A549 (cell line): ENCODE results near the gene PDGFD. TPM values are rescaled to one million over a fixed set of nuclear protein-coding genes. Genes with fewer than 3 reads are reported as not detected.

Experiments
- ATAC-seq, 2 experiments: fragments of 200-7000 bp in 1 of 2; fragments of >200 bp in 1 of 2; cut with Nextera tagmentation in 1 of 2; cut with Tn5 transposase in 1 of 2; 3 replicates each; pipeline versions ENCODE4 v1.8.0 to v1.9.1; 2018 to 2020; ENCODE audit warnings: mild to moderate bottlenecking in 1 of 2, moderate library complexity in 1 of 2
- CTCF ChIA-PET: fragments of 300-600 bp; sonication (Branson Sonifier 250); formaldehyde crosslinking; extraction: SDS; loops from one replicate; lab custom pipeline; 2021; ENCODE audit warnings: antibody characterized with exemption, inconsistent platforms; lab: Yijun Ruan, JAX
- POLR2A ChIA-PET: fragments of 350-600 bp; formaldehyde crosslinking; extraction: SDS; loops from one replicate; lab custom pipeline; 2021; ENCODE audit warnings: antibody characterized with exemption, inconsistent platforms; lab: Yijun Ruan, JAX
- DNase-seq, 2 experiments: peaks; one replicate each; pipeline versions ENCODE4 v3.0.0 to v3.0.0-alpha.2; 2011 to 2016; ENCODE audit warnings: low read depth in 1 of 2, low spot score in 1 of 2
- FAIRE-seq: peaks from 2 replicates; lab custom pipeline; 2011; peaks lifted over from hg19 to GRCh38; lab: Jason Lieb, UNC
- H3K27ac ChIP-seq, 2 experiments: fragments of >200 bp; sonication (Bioruptor Twin); formaldehyde crosslinking; 3 replicates each; pipeline ENCODE4 v1.5.1; 2016 to 2017
- H3K4me1 ChIP-seq: fragments of >200 bp; sonication (Bioruptor Twin); formaldehyde crosslinking; 3 replicates; pipeline ENCODE4 v1.6.1; 2016
- H3K4me2 ChIP-seq: fragments of >200 bp; sonication (Bioruptor Twin); formaldehyde crosslinking; 3 replicates; pipeline ENCODE4 v1.6.1; 2016
- H3K4me3 ChIP-seq: fragments of >200 bp; sonication (Bioruptor Twin); formaldehyde crosslinking; 3 replicates; pipeline ENCODE4 v1.5.1; 2016
- H3K9me3 ChIP-seq: fragments of >200 bp; sonication (Bioruptor Twin); formaldehyde crosslinking; 3 replicates; pipeline ENCODE4 v1.6.1; 2016
- BHLHE40 ChIP-seq: IDR thresholded peaks from 2 replicates; pipeline ENCODE4 v1.6.1; 2012; ENCODE audit warnings: low read depth, low read length, inconsistent platforms
- CBX2 ChIP-seq: fragments of 200-600 bp; sonication (generic); IDR thresholded peaks from 2 replicates; pipeline ENCODE4 v1.6.1; 2016; ENCODE audit warnings: low read depth, mild to moderate bottlenecking, borderline replicate concordance
- EHF ChIP-seq: fragments of 250-450 bp; sonication (Bioruptor Pico); IDR thresholded peaks from 2 replicates; pipeline ENCODE4 v1.5.0; 2020; ENCODE audit warnings: mild to moderate bottlenecking
- EP300 ChIP-seq, 2 experiments: fragments of >200 bp; sonication (Bioruptor Twin); formaldehyde crosslinking; IDR thresholded peaks; 2 replicates in 1 of 2; 3 replicates in 1 of 2; pipeline ENCODE4 v1.6.1; 2016 to 2017
- FOSB ChIP-seq: fragments of 250-450 bp; sonication (Bioruptor Pico); IDR thresholded peaks from 2 replicates; pipeline ENCODE4 v1.5.0; 2020; ENCODE audit warnings: mild to moderate bottlenecking, moderate library complexity
- GATA3 ChIP-seq: IDR thresholded peaks from 2 replicates; pipeline ENCODE4 v1.6.1; 2012; ENCODE audit warnings: borderline replicate concordance
- HOXA7 ChIP-seq: fragments of 250-450 bp; sonication (Bioruptor Pico); IDR thresholded peaks from 2 replicates; pipeline ENCODE4 v1.5.0; 2020; ENCODE audit warnings: mild to moderate bottlenecking, moderate library complexity
- HOXB5 ChIP-seq: fragments of 250-450 bp; sonication (Bioruptor Pico); IDR thresholded peaks from 2 replicates; pipeline ENCODE4 v1.5.0; 2020; ENCODE audit warnings: mild to moderate bottlenecking, moderate library complexity
- KDM1A ChIP-seq: fragments of 200-600 bp; sonication (generic); IDR thresholded peaks from 2 replicates; pipeline ENCODE4 v1.6.1; 2016; ENCODE audit warnings: low read depth, mild to moderate bottlenecking
- KDM5A ChIP-seq: fragments of 200-600 bp; sonication (generic); IDR thresholded peaks from 2 replicates; pipeline ENCODE4 v1.6.1; 2016; ENCODE audit warnings: antibody characterized with exemption, mild to moderate bottlenecking
- MAFK ChIP-seq: fragments of 450-650 bp; IDR thresholded peaks from 2 replicates; pipeline ENCODE4 v1.6.1; 2014; ENCODE audit not compliant: partially characterized antibody
- MAZ ChIP-seq: fragments of 150-350 bp; IDR thresholded peaks from 2 replicates; pipeline ENCODE4 v1.6.1; 2014; ENCODE audit warnings: antibody characterized with exemption, low read depth, low read length, borderline replicate concordance
- NPAS2 ChIP-seq: fragments of 250-450 bp; sonication (Bioruptor Pico); IDR thresholded peaks from 2 replicates; pipeline ENCODE4 v1.8.0; 2022; ENCODE audit warnings: mild to moderate bottlenecking, moderate library complexity, borderline replicate concordance
- RAD21 ChIP-seq, 2 experiments: fragments of >200 bp in 1 of 2; sonication (Bioruptor Twin) in 1 of 2; formaldehyde crosslinking in 1 of 2; IDR thresholded peaks in 1 of 2; conservative IDR thresholded peaks in 1 of 2; 2 replicates in 1 of 2; 3 replicates in 1 of 2; pipeline ENCODE4 v1.6.1; 2012 to 2018; ENCODE audit warnings: inconsistent platforms in 1 of 2
- RARB ChIP-seq: fragments of 250-450 bp; sonication (Bioruptor Pico); IDR thresholded peaks from 2 replicates; pipeline ENCODE4 v1.8.0; 2021; ENCODE audit warnings: mild to moderate bottlenecking, moderate library complexity
- RFX5 ChIP-seq: fragments of 450-650 bp; IDR thresholded peaks from 2 replicates; pipeline ENCODE4 v1.7.1; 2014; ENCODE audit warnings: antibody characterized with exemption, mild to moderate bottlenecking, moderate library complexity
- RNF2 ChIP-seq: fragments of 200-600 bp; sonication (generic); IDR thresholded peaks from 2 replicates; pipeline ENCODE4 v1.6.1; 2016; ENCODE audit warnings: low read depth, mild to moderate bottlenecking, antibody characterized with exemption, moderate library complexity, borderline replicate concordance
- TFCP2L1 ChIP-seq: fragments of 250-450 bp; sonication (Bioruptor Pico); IDR thresholded peaks from 2 replicates; pipeline ENCODE4 v1.5.0; 2021; ENCODE audit warnings: mild to moderate bottlenecking
- ZC3H11A ChIP-seq: fragments of 450-650 bp; IDR thresholded peaks from 2 replicates; pipeline ENCODE4 v1.6.1; 2014; ENCODE audit warnings: antibody characterized with exemption, mild to moderate bottlenecking
- ZFP36 ChIP-seq: fragments of 450-650 bp; IDR thresholded peaks from 2 replicates; pipeline ENCODE4 v1.6.1; 2014; ENCODE audit warnings: borderline replicate concordance; ENCODE audit not compliant: partially characterized antibody
- ZSCAN20 ChIP-seq: fragments of 250-450 bp; sonication (Bioruptor Pico); IDR thresholded peaks from 2 replicates; pipeline ENCODE4 v1.8.0; 2022; ENCODE audit warnings: mild to moderate bottlenecking, moderate library complexity
- WGBS: methylation state at CpG from one replicate; pipeline ENCODE4 v1.1.6; 2017; ENCODE audit errors: missing lambda C conversion rate; 5-methylcytosine and 5-hydroxymethylcytosine counted together
- polyA plus RNA-seq, 4 experiments: library from polyadenylated mRNA; depleted of rRNA in 3 of 4; stranded (reverse); fragments of >200 nt; fragmentation: RNase III in 1 of 4; extraction: RNeasy Plus Mini Kit Qiagen cat#74134 plus additional on column Dnase treatment in 1 of 4; gene quantifications; 2 replicates in 3 of 4; 3 replicates in 1 of 4; pipeline ENCODE4 v1.2.3, GENCODE V29; 2011 to 2017
- TF ChIP-seq, protein P1 (sequence below): fragments of 450-650 bp; IDR thresholded peaks from 2 replicates; pipeline ENCODE4 v1.6.1; 2014; ENCODE audit warnings: antibody characterized with exemption
- TF ChIP-seq, protein P2 (sequence below): IDR thresholded peaks from 2 replicates; pipeline ENCODE4 v1.6.1; 2012
- TF ChIP-seq, protein P3 (sequence below): fragments of 200-600 bp; sonication (generic); IDR thresholded peaks from 2 replicates; pipeline ENCODE4 v1.6.1; 2016; ENCODE audit warnings: antibody characterized with exemption, mild to moderate bottlenecking, moderate library complexity
- TF ChIP-seq, protein P4 (sequence below): fragments of >200 bp; sonication (Bioruptor Twin); formaldehyde crosslinking; IDR thresholded peaks from 3 replicates; pipeline ENCODE4 v1.5.1; 2016
- TF ChIP-seq, protein P5 (sequence below): IDR thresholded peaks from 2 replicates; pipeline ENCODE4 v1.6.1; 2012
- TF ChIP-seq, protein P6 (sequence below): IDR thresholded peaks from 2 replicates; pipeline ENCODE4 v1.6.1; 2012; ENCODE audit warnings: low read depth, borderline replicate concordance

Gene PDGFD
- polyA plus RNA-seq, 2 of the 4 experiments (the other 2 are of a cell fraction), result 11.1 to 29.7 TPM

DNA sequence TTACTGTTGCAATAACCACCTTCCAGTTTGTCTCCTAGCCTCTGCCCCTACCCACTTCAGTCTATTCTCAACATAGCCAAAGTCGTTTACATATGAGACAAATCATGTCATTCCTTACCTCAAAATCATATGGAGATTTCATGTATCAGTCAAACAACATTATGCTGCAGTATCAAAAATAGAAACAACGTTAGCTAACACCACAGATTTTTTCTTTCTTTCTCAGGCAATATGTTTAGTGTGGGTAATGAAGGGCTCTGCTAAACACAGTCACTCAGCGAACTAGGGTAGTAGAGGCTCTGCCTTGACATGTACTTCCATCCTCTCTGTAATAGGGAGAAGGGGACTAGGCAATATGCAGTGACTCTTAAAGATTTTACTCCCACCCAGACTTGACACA lies 268.8 kb downstream of the PDGFD start:
- Histone ChIP-seq H3K27ac (no peak overlapping the region), H3K9me3 (peaks cover 4% of the 10 kb centered on the region; the same call in 1 of the 3 replicates), H3K4me3 (no peak overlapping the region), H3K4me2 (no peak overlapping the region), H3K4me1 (peaks cover 17% of the 10 kb centered on the region)
- no peak for FAIRE-seq
- ChIA-PET POLR2A (no interaction called here), CTCF (no interaction called here)
- TF ChIP-seq, protein P1, sequence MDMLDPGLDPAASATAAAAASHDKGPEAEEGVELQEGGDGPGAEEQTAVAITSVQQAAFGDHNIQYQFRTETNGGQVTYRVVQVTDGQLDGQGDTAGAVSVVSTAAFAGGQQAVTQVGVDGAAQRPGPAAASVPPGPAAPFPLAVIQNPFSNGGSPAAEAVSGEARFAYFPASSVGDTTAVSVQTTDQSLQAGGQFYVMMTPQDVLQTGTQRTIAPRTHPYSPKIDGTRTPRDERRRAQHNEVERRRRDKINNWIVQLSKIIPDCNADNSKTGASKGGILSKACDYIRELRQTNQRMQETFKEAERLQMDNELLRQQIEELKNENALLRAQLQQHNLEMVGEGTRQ, result no peak
- TF ChIP-seq ZSCAN20 (CRISPR knock-in tag), result no peak
- TF ChIP-seq, protein P2, sequence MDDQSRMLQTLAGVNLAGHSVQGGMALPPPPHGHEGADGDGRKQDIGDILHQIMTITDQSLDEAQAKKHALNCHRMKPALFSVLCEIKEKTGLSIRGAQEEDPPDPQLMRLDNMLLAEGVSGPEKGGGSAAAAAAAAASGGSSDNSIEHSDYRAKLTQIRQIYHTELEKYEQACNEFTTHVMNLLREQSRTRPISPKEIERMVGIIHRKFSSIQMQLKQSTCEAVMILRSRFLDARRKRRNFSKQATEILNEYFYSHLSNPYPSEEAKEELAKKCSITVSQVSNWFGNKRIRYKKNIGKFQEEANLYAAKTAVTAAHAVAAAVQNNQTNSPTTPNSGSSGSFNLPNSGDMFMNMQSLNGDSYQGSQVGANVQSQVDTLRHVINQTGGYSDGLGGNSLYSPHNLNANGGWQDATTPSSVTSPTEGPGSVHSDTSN, result no peak
- no peak for TF ChIP-seq RARB
- TF ChIP-seq RAD21 (conservative IDR thresholded peaks at IDR 0.05 in 1 of 2, IDR thresholded peaks at IDR 0.05 in 1 of 2), result no peak
- no peak for TF ChIP-seq GATA3
- TF ChIP-seq HOXA7 (CRISPR knock-in tag), result no peak
- TF ChIP-seq TFCP2L1, result no peak
- TF ChIP-seq BHLHE40, result no peak
- TF ChIP-seq KDM5A, result no peak
- no peak for TF ChIP-seq HOXB5 (CRISPR knock-in tag)
- TF ChIP-seq, protein P3, sequence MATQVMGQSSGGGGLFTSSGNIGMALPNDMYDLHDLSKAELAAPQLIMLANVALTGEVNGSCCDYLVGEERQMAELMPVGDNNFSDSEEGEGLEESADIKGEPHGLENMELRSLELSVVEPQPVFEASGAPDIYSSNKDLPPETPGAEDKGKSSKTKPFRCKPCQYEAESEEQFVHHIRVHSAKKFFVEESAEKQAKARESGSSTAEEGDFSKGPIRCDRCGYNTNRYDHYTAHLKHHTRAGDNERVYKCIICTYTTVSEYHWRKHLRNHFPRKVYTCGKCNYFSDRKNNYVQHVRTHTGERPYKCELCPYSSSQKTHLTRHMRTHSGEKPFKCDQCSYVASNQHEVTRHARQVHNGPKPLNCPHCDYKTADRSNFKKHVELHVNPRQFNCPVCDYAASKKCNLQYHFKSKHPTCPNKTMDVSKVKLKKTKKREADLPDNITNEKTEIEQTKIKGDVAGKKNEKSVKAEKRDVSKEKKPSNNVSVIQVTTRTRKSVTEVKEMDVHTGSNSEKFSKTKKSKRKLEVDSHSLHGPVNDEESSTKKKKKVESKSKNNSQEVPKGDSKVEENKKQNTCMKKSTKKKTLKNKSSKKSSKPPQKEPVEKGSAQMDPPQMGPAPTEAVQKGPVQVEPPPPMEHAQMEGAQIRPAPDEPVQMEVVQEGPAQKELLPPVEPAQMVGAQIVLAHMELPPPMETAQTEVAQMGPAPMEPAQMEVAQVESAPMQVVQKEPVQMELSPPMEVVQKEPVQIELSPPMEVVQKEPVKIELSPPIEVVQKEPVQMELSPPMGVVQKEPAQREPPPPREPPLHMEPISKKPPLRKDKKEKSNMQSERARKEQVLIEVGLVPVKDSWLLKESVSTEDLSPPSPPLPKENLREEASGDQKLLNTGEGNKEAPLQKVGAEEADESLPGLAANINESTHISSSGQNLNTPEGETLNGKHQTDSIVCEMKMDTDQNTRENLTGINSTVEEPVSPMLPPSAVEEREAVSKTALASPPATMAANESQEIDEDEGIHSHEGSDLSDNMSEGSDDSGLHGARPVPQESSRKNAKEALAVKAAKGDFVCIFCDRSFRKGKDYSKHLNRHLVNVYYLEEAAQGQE, result no peak
- no peak for TF ChIP-seq ZFP36
- no peak for TF ChIP-seq CBX2
- WGBS, result 74% methylated on average over 3 of the region's 3 CpGs
- no peak for DNase-seq
- ATAC-seq, result no peak

DNA sequence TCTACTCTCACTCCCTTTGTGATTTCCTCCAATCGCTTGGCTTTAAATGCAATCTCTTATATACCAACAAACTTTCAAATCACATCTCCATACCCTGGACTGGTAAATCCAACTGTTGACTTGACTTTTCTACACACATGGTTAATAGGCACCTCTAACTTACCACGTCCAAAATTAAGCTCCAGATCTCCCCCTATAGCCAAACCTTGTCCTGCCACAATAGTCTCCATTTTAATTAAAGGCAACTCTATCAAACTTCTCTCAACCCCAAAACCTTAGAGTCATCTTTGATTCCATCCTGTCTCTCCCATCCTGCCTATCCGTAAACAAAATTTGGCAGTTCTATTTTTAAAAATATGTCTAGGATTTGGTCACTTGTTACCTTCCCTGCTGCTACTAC lies 269.3 kb downstream of the PDGFD start:
- Histone ChIP-seq H3K4me2 (no peak overlapping the region), H3K27ac (no peak overlapping the region), H3K4me1 (peaks cover 17% of the 10 kb centered on the region), H3K4me3 (no peak overlapping the region), H3K9me3 (peaks cover 8% of the 10 kb centered on the region; the same call in 2 of the 3 replicates)
- CTCF ChIA-PET, result no interaction called here
- POLR2A ChIA-PET, result no interaction called here
- TF ChIP-seq NPAS2 (CRISPR knock-in tag), result no peak
- TF ChIP-seq RAD21 (conservative IDR thresholded peaks at IDR 0.05 in 1 of 2, IDR thresholded peaks at IDR 0.05 in 1 of 2), result no peak
- TF ChIP-seq, protein P4, sequence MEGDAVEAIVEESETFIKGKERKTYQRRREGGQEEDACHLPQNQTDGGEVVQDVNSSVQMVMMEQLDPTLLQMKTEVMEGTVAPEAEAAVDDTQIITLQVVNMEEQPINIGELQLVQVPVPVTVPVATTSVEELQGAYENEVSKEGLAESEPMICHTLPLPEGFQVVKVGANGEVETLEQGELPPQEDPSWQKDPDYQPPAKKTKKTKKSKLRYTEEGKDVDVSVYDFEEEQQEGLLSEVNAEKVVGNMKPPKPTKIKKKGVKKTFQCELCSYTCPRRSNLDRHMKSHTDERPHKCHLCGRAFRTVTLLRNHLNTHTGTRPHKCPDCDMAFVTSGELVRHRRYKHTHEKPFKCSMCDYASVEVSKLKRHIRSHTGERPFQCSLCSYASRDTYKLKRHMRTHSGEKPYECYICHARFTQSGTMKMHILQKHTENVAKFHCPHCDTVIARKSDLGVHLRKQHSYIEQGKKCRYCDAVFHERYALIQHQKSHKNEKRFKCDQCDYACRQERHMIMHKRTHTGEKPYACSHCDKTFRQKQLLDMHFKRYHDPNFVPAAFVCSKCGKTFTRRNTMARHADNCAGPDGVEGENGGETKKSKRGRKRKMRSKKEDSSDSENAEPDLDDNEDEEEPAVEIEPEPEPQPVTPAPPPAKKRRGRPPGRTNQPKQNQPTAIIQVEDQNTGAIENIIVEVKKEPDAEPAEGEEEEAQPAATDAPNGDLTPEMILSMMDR, result no peak
- no peak for TF ChIP-seq ZC3H11A
- TF ChIP-seq MAFK, result no peak
- no peak for TF ChIP-seq RFX5
- TF ChIP-seq, protein P5, sequence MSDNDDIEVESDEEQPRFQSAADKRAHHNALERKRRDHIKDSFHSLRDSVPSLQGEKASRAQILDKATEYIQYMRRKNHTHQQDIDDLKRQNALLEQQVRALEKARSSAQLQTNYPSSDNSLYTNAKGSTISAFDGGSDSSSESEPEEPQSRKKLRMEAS, result no peak
- TF ChIP-seq EP300 (IDR thresholded peaks at IDR 0.05), result no peak
- no peak for TF ChIP-seq KDM1A
- no peak for TF ChIP-seq MAZ
- TF ChIP-seq, protein P6, sequence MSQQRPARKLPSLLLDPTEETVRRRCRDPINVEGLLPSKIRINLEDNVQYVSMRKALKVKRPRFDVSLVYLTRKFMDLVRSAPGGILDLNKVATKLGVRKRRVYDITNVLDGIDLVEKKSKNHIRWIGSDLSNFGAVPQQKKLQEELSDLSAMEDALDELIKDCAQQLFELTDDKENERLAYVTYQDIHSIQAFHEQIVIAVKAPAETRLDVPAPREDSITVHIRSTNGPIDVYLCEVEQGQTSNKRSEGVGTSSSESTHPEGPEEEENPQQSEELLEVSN, result no peak
- TF ChIP-seq TFCP2L1, result no peak
- no peak for TF ChIP-seq RNF2
- TF ChIP-seq EHF, result no peak
- no peak for TF ChIP-seq FOSB (CRISPR knock-in tag)
- ATAC-seq (no peak), DNase-seq (no peak), FAIRE-seq (no peak)
- WGBS, result 68% methylated on average over 3 of the region's 3 CpGs
